HepG2 (cell line): ENCODE results near the gene ARHGAP19. TPM values are rescaled to one million over a fixed set of nuclear protein-coding genes. Genes with fewer than 3 reads are reported as not detected.

ENCODE experiments used
- AGO2 ChIP-seq: fragments of 200-400 bp; formaldehyde crosslinking; optimal IDR thresholded peaks from 2 replicates; pipeline ENCODE3; 2017; ENCODE audit warnings: mild to moderate bottlenecking, low read depth, low read length, moderate library complexity
- KIAA2018 ChIP-seq: sonication (generic); formaldehyde crosslinking; IDR thresholded peaks from 2 replicates; pipeline ENCODE4 v1.5.0; 2020; ENCODE audit warnings: mild to moderate bottlenecking, missing genetic modification reagents, borderline replicate concordance
- RERE ChIP-seq: IDR thresholded peaks from 2 replicates; pipeline ENCODE4 v1.6.1; 2016; ENCODE audit warnings: low read depth, missing genetic modification reagents, missing compliant biosample characterization
- SNAPC2 ChIP-seq: sonication (generic); formaldehyde crosslinking; IDR thresholded peaks from 2 replicates; pipeline ENCODE4 v1.8.1; 2022; ENCODE audit warnings: mild to moderate bottlenecking, missing genetic modification reagents
- ZNF101 ChIP-seq: sonication (generic); formaldehyde crosslinking; IDR thresholded peaks from 2 replicates; pipeline ENCODE4 v1.4.0; 2020; ENCODE audit warnings: mild to moderate bottlenecking, low read depth, missing genetic modification reagents, borderline replicate concordance
- ZNF292 ChIP-seq: sonication (generic); formaldehyde crosslinking; IDR thresholded peaks from 2 replicates; pipeline ENCODE4 v1.8.1; 2022; ENCODE audit warnings: mild to moderate bottlenecking, low read depth, missing genetic modification reagents, borderline replicate concordance
- ZNF432 ChIP-seq: sonication (generic); formaldehyde crosslinking; IDR thresholded peaks from 2 replicates; pipeline ENCODE4 v1.5.0; 2020; ENCODE audit warnings: missing genetic modification reagents, mild to moderate bottlenecking, borderline replicate concordance
- polyA plus RNA-seq, 8 experiments: library from polyadenylated mRNA; depleted of rRNA in 3 of 8; stranded (reverse) in 7 of 8; unstranded in 1 of 8; fragments of >200 nt; fragmentation: Illumina TruSeq in 4 of 8; extraction: Trizol in 4 of 8; gene quantifications; 2 replicates each; pipeline versions ENCODE4 v1.2.1 to v1.2.3, GENCODE V29; 2011 to 2016; ENCODE audit warnings: low read depth in 4 of 8, missing spikeins in 1 of 8, mixed read lengths in 1 of 8; ENCODE audit not compliant: insufficient read depth in 1 of 8
- total RNA-seq, 5 experiments: library from RNA; depleted of rRNA; stranded (reverse); fragments of >200 nt; fragmentation: Illumina TruSeq; extraction: Trizol; gene quantifications; 2 replicates each; pipeline ENCODE4 v1.2.3, GENCODE V29; 2016; ENCODE audit warnings: low read depth in 1 of 5

The ARHGAP19 gene
- total and polyA plus RNA-seq, 2 of the 13 experiments (the other 11 are each of a cell fraction or from before 2014, with no cell fraction given), result 7.6 to 10.0 TPM

DNA sequence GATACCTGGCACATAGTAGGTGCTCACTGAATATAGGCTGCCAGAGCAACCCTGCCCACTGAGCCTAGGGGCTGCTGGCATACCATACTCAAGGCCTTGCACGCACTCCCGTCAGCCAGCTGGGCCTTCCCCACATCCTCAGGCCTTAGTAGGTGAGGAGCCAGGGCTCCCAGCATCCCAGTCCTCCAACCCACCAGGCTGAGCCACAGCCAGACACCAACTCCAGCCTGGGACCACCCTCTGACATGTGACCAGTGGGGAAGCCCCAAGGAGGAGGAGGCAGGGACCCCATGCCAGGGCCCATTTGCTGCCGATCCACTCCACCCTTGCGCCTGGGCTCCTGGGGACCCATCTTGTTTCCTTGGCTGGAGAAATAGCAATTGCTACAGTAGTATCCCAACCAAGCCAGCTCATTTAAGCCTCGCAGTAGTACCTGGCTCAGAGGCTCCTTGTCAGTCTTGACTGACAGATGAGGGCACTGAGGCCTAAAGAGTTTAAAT is 118.1 kb downstream of the ARHGAP19 start (continued):
- TF ChIP-seq KIAA2018 (CRISPR knock-in tag), result no peak
- no peak for TF ChIP-seq ZNF432 (CRISPR knock-in tag)
- TF ChIP-seq SNAPC2 (CRISPR knock-in tag), result no peak
- TF ChIP-seq RERE (CRISPR knock-in tag), result no peak
- TF ChIP-seq AGO2, result no peak
- TF ChIP-seq ZNF101 (CRISPR knock-in tag), result no peak
- TF ChIP-seq ZNF292 (CRISPR knock-in tag), result no peak
